Measurements from ENCODE around the gene INPP5A.
"Not testable (repeated sequence)": the region's sequence is repeated elsewhere in the genome, so short reads cannot be mapped to it uniquely, and the experiment has no call there.

Gene INPP5A

DNA sequence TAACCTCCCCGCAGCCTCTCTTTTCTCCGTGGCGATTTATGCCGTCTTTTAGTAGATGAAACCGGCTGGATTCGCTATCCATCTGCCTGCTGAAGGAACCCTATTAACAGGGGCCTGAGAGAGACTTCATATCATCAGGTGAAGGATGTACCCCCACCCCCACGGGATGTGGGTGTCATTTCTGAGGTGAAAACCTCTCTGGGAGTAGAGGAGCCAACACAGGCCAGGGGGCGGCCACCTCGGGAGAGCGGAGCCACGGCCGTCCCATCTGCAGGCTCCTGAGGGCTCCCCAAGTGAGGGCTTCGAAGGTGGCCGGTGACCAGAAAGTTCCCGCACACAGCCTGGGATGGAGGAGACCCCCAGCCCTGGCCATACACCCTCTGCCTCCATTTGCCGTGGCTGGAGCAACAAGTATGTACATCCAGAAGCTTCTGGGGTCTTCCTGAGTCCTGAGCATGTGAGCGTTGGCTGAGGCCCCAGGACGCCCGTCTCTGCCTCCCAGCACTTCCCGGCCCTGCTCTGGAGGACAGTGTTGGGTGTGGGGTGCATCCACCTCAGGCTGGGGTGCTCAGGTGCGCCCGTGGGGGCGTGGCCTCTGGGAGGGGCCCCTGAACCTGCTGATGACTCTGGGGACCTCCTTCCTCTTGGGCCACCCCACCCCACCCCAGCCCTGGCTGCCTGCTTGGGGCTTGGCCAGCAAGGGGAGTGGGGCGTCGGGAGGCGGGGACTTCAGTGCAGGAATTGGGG lies 163.7 kb downstream of the INPP5A start:
- H3K9ac ChIP-seq (ENCODE audit: low read length) = peak overlapping the region; percentile 67
- peak overlapping the region; percentile 54 for H3K4me3 ChIP-seq (ENCODE audit: low read length)
- peaks cover 14% of the 10 kb centered on the region for H3K4me1 ChIP-seq (ENCODE audit: control insufficient read depth, insufficient read depth, low read length)
- no peaks in the 10 kb centered on the region for H3K27me3 ChIP-seq (replicated peaks; ENCODE audit: control insufficient read depth, insufficient read depth, low read length)
- peaks cover 11% of the 10 kb centered on the region for H3K36me3 ChIP-seq (ENCODE audit: control insufficient read depth, insufficient read depth, low read length, severe bottlenecking)
- H3K9me3 ChIP-seq (ENCODE audit: control insufficient read depth, low read length) = peaks cover 11% of the 10 kb centered on the region
- DNase-seq (ENCODE audit: low read depth) = no peak

DNA sequence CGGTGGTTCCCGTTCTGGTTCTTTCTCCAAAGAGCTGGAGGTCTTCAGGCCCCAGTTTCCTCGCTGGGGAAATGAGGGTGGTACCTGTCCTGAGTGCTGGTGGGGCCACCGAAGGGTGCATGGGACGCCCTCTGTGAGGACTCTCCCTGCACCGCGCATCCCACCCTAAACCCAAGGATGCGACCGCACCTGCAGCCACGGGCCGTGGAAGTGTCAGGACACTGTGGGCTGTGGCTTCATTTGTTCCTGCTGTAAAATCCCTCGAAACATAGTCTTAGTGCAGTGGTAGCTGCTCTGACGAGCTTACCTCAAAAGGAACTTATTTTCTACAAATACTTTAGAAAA lies 164.2 kb downstream of the INPP5A start:
- H3K36me3 ChIP-seq (ENCODE audit: control insufficient read depth, insufficient read depth, low read length, severe bottlenecking) = peaks cover 13% of the 10 kb centered on the region
- H3K4me1 ChIP-seq (ENCODE audit: control insufficient read depth, insufficient read depth, low read length) = peaks cover 14% of the 10 kb centered on the region
- no peak for DNase-seq (ENCODE audit: low read depth)
- no peaks in the 10 kb centered on the region for H3K27me3 ChIP-seq (replicated peaks; ENCODE audit: control insufficient read depth, insufficient read depth, low read length)
- H3K9me3 ChIP-seq (ENCODE audit: control insufficient read depth, low read length) = peaks cover 16% of the 10 kb centered on the region
- no peak overlapping the region for H3K4me3 ChIP-seq (ENCODE audit: low read length)
- no peak overlapping the region for H3K9ac ChIP-seq (ENCODE audit: low read length)

DNA sequence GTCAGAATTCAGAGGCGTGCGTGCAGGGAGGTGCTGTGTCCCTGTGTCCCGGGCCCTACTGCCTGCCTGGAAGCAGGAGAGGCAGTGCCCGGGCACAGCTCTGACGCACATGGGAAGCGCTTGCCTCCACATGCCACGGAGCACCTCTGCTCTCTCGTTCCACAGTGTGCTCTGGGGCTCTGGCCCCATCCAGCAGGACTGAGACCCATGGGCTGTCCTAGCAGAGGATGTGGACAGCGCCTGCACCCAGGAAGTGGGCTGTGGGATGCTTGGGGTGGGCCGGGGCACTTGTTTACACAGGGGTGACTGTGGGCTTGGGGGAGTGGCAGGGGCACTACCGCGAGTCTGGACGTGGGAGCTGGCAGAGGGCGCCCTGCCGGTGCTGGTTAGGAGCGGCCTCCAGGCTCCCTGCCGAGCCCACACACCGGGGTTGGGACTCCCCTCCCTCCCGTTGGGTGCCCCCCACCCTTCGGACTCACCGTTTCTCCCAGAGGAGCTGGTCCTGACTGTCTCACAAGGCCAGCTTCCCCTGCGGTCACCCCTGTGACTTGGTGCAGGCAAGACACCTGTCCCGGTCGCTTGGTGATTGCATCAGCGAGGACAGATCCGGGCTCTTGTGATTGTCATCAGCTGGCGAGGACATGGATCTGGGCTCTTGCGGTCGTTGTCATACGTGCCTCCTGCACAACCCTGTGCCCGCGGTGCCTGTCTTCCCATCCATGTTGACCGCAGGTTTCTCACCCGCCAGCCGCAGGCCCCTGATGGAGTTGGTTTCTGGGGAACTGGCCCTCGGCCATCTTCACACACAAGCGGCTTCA lies 165.2 kb downstream of the INPP5A start:
- Histone ChIP-seq H3K4me3 (ENCODE audit: low read length) (no peak overlapping the region), H3K9ac (ENCODE audit: low read length) (no peak overlapping the region), H3K4me1 (ENCODE audit: control insufficient read depth, insufficient read depth, low read length) (peaks cover 14% of the 10 kb centered on the region), H3K27me3 (replicated peaks; ENCODE audit: control insufficient read depth, insufficient read depth, low read length) (no peaks in the 10 kb centered on the region), H3K36me3 (ENCODE audit: control insufficient read depth, insufficient read depth, low read length, severe bottlenecking) (peaks cover 13% of the 10 kb centered on the region), H3K9me3 (ENCODE audit: control insufficient read depth, low read length) (peaks cover 18% of the 10 kb centered on the region)
- no peak for DNase-seq (ENCODE audit: low read depth)

DNA sequence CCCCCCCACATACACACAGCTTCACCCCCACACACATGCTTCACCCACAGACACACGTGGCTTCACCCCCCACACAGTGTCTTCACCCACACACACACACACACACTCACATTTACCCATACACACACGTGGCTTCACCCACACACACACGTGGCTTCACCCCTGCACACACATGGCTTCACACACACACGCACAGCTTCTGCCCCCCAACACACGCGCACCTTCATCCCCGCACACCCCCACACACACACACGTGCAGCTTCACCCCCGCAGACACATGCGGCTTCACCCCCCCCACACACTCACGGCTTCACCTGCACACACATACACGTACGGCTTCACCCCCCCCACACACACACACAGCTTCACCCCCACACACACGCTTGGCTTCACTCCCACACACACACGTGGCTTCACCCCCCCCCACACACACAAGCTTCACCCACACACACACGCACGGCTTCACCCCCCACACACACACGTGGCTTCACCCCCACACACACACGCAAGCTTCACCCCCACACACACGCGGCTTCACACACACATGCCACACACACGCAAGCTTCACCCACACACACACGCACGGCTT lies 165.9 kb downstream of the INPP5A start:
- H3K4me3 ChIP-seq (ENCODE audit: low read length) = no peak overlapping the region
- H3K9ac ChIP-seq (ENCODE audit: low read length) = no peak overlapping the region
- H3K36me3 ChIP-seq (ENCODE audit: control insufficient read depth, insufficient read depth, low read length, severe bottlenecking) = peaks cover 14% of the 10 kb centered on the region
- no peak for DNase-seq (ENCODE audit: low read depth)
- H3K4me1 ChIP-seq (ENCODE audit: control insufficient read depth, insufficient read depth, low read length) = peaks cover 14% of the 10 kb centered on the region
- H3K9me3 ChIP-seq (ENCODE audit: control insufficient read depth, low read length) = peaks cover 18% of the 10 kb centered on the region
- H3K27me3 ChIP-seq (replicated peaks; ENCODE audit: control insufficient read depth, insufficient read depth, low read length) = no peaks in the 10 kb centered on the region

DNA sequence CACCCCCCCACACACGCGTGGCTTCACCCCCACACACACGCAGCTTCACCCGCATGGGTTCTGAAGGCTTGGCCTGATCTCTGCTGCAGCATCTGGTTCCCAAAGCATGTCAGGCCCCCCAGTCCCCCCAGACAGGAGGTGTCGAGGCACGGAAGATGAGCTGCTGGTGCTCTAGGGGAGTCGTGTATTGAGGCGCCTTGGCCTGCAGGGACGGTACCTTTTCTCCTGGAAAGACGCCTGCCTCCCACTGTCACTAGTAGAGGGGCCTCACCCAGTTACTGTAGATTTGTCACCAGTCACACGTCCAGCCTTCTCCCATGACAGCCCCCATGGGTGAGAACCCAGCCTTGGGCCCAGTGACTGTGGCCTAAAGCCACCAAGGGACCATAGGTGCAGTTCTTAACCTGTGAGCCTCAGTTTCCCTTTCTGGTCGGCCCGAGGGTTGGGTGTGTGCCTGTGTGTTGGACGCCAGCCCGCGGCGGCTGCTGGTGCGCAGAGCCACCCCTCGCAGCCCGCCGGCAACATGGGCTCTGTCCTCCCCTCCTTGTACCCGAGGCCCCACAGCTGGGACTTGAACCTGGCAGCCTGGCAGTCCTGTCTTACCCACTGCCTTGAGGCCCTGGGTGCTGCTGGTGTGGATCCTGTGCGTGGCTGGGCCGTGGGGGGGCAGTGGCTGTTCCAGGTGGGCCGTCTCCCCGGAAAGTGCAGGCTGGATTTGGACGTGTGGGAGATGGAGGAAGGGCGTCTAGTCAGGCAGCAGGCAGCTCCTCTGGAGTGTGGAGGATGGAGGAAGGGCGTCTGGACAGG lies 166.6 kb downstream of the INPP5A start:
- Histone ChIP-seq H3K36me3 (ENCODE audit: control insufficient read depth, insufficient read depth, low read length, severe bottlenecking) (peaks cover 17% of the 10 kb centered on the region), H3K9ac (ENCODE audit: low read length) (no peak overlapping the region), H3K4me1 (ENCODE audit: control insufficient read depth, insufficient read depth, low read length) (peaks cover 14% of the 10 kb centered on the region), H3K9me3 (ENCODE audit: control insufficient read depth, low read length) (peaks cover 18% of the 10 kb centered on the region), H3K27me3 (replicated peaks; ENCODE audit: control insufficient read depth, insufficient read depth, low read length) (no peaks in the 10 kb centered on the region), H3K4me3 (ENCODE audit: low read length) (no peak overlapping the region)
- DNase-seq (ENCODE audit: low read depth) = no peak

DNA sequence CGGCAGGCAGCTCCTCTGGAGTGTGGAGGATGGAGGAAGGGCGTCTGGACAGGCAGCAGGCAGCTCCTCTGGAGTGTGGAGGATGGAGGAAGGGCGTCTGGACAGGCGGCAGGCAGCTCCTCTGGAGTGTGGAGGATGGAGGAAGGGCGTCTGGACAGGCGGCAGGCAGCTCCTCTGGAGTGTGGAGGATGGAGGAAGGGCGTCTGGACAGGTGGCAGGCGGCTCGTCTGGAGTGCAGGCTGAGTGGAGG lies 167.2 kb downstream of the INPP5A start:
- not testable (repeated sequence) for H3K27me3 ChIP-seq (replicated peaks; ENCODE audit: control insufficient read depth, insufficient read depth, low read length); H3K4me3 ChIP-seq (ENCODE audit: low read length); DNase-seq (ENCODE audit: low read depth); H3K9ac ChIP-seq (ENCODE audit: low read length)
- peaks cover 18% of the 10 kb centered on the region for H3K9me3 ChIP-seq (ENCODE audit: control insufficient read depth, low read length)
- H3K4me1 ChIP-seq (ENCODE audit: control insufficient read depth, insufficient read depth, low read length) = peaks cover 14% of the 10 kb centered on the region
- H3K36me3 ChIP-seq (ENCODE audit: control insufficient read depth, insufficient read depth, low read length, severe bottlenecking) = peaks cover 17% of the 10 kb centered on the region

DNA sequence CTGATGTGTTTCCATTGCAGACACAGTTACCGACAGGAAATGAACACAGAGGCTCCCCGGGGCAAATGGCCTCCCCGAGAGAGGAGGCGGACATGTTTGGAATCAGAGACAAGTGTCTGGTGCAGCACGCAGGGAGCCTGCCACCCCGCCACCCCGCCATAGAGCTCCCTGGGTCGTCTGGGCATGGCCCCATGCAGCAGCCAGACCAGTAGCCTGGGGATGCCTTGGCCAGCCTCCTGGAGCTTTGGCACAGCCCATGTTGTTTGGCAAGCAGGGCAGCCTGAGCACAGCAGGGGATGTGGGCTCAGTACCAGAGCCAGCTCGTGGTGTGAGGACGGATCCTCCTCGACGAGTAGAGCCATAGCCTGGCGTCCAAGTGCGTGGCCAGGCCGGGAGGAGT lies 167.6 kb downstream of the INPP5A start:
- Histone ChIP-seq H3K4me3 (ENCODE audit: low read length) (no peak overlapping the region), H3K36me3 (ENCODE audit: control insufficient read depth, insufficient read depth, low read length, severe bottlenecking) (peaks cover 17% of the 10 kb centered on the region), H3K9me3 (ENCODE audit: control insufficient read depth, low read length) (peaks cover 18% of the 10 kb centered on the region), H3K9ac (ENCODE audit: low read length) (no peak overlapping the region), H3K27me3 (replicated peaks; ENCODE audit: control insufficient read depth, insufficient read depth, low read length) (no peaks in the 10 kb centered on the region), H3K4me1 (ENCODE audit: control insufficient read depth, insufficient read depth, low read length) (peaks cover 11% of the 10 kb centered on the region)
- no peak for DNase-seq (ENCODE audit: low read depth)

DNA sequence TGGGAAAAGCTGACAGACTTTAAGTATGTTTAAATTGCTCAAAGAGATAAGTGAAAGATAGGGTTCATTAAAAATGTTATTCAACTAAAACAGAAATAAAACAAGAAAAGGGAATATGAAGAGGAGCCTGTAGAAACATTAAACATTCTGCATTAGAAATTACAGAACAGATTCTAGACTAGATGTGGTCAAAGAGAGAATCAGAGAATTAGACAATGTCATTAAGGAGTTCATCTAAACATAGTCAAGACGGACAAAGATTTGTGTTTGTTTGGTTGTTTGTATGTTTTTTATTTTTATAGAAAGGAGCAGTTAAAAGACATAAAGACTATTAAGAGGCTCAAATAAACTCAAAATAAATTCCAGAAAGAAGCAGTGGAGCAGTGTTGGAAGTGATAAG lies 168.4 kb downstream of the INPP5A start:
- Histone ChIP-seq H3K4me3 (ENCODE audit: low read length) (no peak overlapping the region), H3K9ac (ENCODE audit: low read length) (no peak overlapping the region), H3K36me3 (ENCODE audit: control insufficient read depth, insufficient read depth, low read length, severe bottlenecking) (peaks cover 19% of the 10 kb centered on the region), H3K9me3 (ENCODE audit: control insufficient read depth, low read length) (peaks cover 18% of the 10 kb centered on the region), H3K4me1 (ENCODE audit: control insufficient read depth, insufficient read depth, low read length) (peaks cover 3% of the 10 kb centered on the region), H3K27me3 (replicated peaks; ENCODE audit: control insufficient read depth, insufficient read depth, low read length) (no peaks in the 10 kb centered on the region)
- no peak for DNase-seq (ENCODE audit: low read depth)

DNA sequence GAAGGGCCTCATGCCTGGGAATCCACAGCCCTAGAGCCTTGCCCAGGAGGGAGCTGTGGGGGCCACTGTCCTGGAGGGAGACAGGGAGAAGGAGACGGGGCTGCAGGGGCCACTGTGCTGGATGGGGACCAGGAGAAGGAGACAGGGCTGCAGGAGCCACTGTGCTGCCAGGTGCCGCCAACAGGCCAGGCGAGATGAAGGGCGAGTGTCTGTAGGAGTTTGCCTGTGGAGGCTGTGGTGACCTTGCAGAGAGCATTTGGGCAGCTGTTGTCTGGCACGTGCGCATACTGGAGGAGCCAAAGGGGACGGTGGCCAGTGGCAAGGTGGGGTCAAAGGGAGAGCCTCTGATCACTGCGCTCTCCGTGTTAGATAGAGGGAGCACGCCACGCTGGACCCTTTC lies 169.1 kb downstream of the INPP5A start:
- Histone ChIP-seq H3K4me3 (ENCODE audit: low read length) (no peak overlapping the region), H3K4me1 (ENCODE audit: control insufficient read depth, insufficient read depth, low read length) (no peaks in the 10 kb centered on the region), H3K9me3 (ENCODE audit: control insufficient read depth, low read length) (peaks cover 18% of the 10 kb centered on the region), H3K36me3 (ENCODE audit: control insufficient read depth, insufficient read depth, low read length, severe bottlenecking) (peaks cover 23% of the 10 kb centered on the region), H3K27me3 (replicated peaks; ENCODE audit: control insufficient read depth, insufficient read depth, low read length) (no peaks in the 10 kb centered on the region), H3K9ac (ENCODE audit: low read length) (no peak overlapping the region)
- DNase-seq (ENCODE audit: low read depth) = no peak

DNA sequence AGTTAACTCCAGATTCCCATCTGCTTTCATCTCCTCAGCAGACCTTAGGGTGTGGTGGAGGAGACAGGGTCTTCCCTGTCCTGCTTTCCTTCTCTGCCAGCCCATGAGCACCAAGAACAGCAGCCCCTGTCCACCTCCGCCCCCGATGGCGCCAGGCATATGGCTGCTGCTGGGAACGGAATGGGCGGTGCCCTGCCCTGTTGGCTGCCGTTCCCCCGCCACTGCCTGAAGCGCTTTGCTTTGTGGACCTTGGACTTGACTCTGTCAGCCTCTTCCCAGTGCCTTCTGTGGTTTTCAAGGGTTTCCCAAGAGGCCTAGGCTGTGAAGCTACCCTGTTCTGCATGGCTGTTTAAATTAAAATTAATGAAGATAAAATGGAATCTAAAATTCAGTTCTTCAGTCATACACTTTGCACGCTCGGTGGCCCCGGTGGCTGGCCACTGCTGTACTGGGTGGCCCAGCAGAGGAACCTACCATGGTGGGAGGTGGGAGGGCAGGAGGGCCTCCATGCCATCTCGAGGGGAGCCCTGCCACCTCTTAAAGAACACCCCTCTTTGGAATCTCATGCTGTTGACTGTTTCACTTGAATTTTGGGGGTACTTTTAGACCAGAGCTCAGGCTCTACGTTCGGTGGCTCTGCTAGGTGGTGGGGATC lies 169.7 kb downstream of the INPP5A start:
- peaks cover 23% of the 10 kb centered on the region for H3K36me3 ChIP-seq (ENCODE audit: control insufficient read depth, insufficient read depth, low read length, severe bottlenecking)
- H3K4me3 ChIP-seq (ENCODE audit: low read length) = no peak overlapping the region
- peaks cover 18% of the 10 kb centered on the region for H3K9me3 ChIP-seq (ENCODE audit: control insufficient read depth, low read length)
- H3K4me1 ChIP-seq (ENCODE audit: control insufficient read depth, insufficient read depth, low read length) = no peaks in the 10 kb centered on the region
- H3K9ac ChIP-seq (ENCODE audit: low read length) = no peak overlapping the region
- no peak for DNase-seq (ENCODE audit: low read depth)
- no peaks in the 10 kb centered on the region for H3K27me3 ChIP-seq (replicated peaks; ENCODE audit: control insufficient read depth, insufficient read depth, low read length)

DNA sequence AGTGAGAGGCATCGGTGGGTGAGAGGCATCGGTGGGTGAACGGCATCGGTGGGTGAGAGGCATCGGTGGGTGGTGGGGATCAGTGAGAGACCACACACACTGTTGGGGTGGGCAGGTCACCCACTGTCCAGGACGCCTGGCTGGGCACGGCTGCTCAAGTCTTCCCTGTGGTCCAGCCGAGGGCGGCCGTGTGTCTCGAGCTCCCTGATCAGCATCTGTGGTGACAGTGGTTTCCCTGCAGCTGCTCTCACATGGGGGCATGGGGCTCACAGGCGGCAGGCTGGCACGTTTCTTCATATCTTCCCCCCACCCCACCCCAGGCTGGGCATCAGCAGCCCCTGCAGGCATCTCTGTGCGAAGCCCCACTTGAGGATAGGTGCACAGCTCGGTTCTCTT lies 170.2 kb downstream of the INPP5A start:
- H3K9ac ChIP-seq (ENCODE audit: low read length) = no peak overlapping the region
- H3K36me3 ChIP-seq (ENCODE audit: control insufficient read depth, insufficient read depth, low read length, severe bottlenecking) = peaks cover 23% of the 10 kb centered on the region
- no peaks in the 10 kb centered on the region for H3K4me1 ChIP-seq (ENCODE audit: control insufficient read depth, insufficient read depth, low read length)
- DNase-seq (ENCODE audit: low read depth) = no peak
- H3K9me3 ChIP-seq (ENCODE audit: control insufficient read depth, low read length) = peaks cover 18% of the 10 kb centered on the region
- no peak overlapping the region for H3K4me3 ChIP-seq (ENCODE audit: low read length)
- H3K27me3 ChIP-seq (replicated peaks; ENCODE audit: control insufficient read depth, insufficient read depth, low read length) = no peaks in the 10 kb centered on the region

Measured in adipocyte (in vitro differentiated cells).